HG03342 (cell line): Measurements from ENCODE around the gene NLGN4X.
"Not testable (repeated sequence)": the region's sequence is repeated elsewhere in the genome, so short reads cannot be mapped to it uniquely, and the experiment has no call there.

ENCODE experiments used
- ATAC-seq: cut with Tn5 transposase; IDR thresholded peaks from one replicate; pipeline ENCODE4 v1.9.1; 2021; ENCODE audit warnings: mild to moderate bottlenecking, moderate library complexity; ENCODE audit not compliant: unreplicated experiment

NLGN4X gene

DNA sequence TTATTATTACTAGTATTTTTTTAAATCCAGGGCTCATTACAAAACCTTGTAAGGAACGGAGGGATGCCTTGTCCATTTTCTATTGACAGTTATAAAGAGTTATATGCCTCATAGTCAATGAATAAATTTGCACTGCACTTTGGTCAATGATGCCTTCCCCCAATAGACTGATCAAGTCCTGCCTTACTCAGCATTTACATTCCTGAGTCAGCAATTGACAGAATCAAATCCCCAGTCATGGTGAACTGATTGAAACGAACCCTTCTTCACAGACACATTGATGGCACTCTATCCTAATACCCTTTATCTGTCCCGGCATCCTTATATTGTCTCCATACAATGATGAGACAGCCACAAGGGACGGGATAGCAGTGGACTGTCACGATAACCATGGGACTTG is 213.2 kb downstream of the NLGN4X start:
- no peak for ATAC-seq

DNA sequence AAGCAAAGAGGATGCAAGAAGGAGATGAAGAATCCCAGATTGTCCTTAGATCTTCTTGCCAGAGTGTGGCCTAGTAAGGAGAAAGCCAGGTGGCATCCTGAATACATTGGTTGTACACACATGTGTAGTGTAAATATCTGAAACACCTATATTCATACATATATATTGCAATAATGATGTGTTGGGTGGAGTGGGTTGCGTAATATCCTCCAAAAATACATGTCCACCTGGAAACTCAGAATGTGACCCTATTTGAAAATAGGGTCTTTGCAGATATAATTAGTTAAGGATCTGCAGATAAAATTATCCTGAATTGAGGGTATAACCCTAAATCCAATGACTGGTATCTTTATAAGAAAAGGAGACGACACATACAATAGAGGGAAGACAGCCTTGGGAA is 216.3 kb downstream of the NLGN4X start:
- no peak for ATAC-seq

DNA sequence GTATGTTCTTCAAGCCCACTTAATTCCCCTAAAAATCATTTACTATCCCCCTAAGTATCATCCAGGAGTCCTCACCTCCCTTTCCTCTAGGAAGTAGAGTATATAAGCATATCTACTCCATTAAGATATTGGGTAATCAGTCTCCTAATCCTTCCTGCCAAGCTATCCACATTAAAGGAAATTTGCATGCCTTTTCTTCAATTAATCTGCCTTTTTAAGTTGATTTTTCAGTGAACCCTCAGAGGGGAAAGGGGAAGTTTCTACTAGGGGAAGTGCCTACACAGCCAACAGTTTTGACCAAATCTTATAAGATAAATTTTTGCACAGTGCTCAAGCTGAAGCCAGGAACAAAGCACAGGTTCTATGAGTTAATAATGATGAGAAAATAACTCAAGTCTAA is 222.8 kb downstream of the NLGN4X start:
- ATAC-seq, result no peak

- ATAC-seq, result no peak
These were observed 224.1 kb downstream of the NLGN4X start for GRCh38 chrX:6004529-6004928.

- ATAC-seq, result no peak
These were observed 226.6 kb downstream of the NLGN4X start for GRCh38 chrX:6002056-6002455.

GRCh38 chrX:5998901-5999300 is 229.8 kb downstream of the NLGN4X start:
- no peak for ATAC-seq

DNA sequence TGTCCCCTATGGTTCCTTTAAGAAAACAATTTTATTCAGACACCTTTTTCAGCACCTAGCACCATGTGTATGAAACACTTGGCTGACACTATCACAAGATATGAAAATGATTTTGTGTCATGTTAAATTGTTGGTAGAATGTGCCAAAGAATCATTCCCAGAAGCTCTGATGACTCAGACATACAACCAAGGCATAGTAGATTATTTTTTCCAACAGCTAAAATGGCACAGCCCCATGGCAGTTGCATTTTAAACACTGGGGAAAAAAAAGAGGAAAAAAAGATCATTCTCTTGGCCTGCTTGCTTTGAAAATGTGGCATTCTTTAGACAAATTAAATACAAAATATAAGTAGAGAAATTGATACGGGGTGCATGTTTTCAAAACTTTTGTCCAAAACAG is 230.2 kb downstream of the NLGN4X start:
- ATAC-seq, result no peak

DNA sequence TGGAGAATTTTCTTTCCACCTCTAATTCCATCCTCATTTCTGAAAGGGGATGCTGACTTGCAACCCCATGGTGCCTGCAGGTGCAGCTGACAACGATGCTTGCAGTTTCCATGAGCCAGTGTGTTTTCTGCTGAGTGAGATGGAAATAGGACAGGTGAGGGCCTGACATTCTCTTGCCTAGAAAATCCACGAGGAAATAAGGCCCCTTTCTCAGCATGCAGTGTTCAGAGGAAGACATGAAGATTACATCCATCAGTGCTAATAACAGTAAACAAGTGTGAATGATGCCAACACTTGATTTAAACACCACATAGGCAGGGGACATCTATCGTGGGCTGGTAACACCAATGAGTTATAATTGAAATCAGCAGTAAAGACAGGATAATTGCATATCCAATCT is 237.3 kb downstream of the NLGN4X start:
- no peak for ATAC-seq

- ATAC-seq, result no peak
These were observed 249.3 kb downstream of the NLGN4X start for GRCh38 chrX:5979338-5979737.

DNA sequence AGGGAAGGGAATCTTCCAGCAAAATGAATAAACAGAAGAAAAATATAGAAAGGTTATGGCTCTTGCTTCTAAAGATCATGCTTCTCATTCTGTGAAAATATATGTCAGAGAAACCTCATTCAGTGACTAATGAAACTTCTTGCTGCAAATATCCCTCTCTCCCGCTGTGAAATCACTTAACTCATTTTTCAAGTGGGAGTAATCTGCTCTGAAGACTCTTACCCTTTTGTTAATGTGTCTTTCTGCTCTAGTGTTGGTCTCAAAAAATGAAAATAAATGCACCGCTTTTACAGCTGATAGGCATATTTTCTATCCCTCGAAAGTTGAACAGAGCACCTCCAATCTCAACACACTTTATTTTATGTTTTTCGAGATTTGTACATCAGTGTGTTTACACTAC is 252.3 kb downstream of the NLGN4X start:
- ATAC-seq, result no peak

- no peak for ATAC-seq
These were observed 257.4 kb downstream of the NLGN4X start for GRCh38 chrX:5971300-5971699.

DNA sequence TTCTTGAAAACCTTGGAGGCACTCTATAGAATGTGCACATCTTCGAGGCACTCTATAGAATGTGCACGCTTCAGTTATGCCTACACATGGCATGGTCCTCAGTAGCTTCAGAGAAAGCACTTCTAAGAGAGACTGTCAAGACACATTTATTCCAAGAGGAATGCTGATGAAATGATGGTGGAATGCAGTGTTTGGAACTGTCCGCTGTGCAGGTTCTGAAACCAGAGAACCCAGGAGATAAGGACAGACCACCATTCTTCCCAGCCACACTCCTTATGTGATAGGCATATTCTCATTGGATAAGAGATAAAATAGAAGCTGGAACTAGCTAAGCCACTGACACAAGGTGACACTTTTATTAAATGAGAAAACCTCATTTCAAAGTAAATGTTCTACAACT is 263.3 kb downstream of the NLGN4X start:
- ATAC-seq, result no peak

- no peak for ATAC-seq
These were observed 269.4 kb downstream of the NLGN4X start for GRCh38 chrX:5959286-5959685.

DNA sequence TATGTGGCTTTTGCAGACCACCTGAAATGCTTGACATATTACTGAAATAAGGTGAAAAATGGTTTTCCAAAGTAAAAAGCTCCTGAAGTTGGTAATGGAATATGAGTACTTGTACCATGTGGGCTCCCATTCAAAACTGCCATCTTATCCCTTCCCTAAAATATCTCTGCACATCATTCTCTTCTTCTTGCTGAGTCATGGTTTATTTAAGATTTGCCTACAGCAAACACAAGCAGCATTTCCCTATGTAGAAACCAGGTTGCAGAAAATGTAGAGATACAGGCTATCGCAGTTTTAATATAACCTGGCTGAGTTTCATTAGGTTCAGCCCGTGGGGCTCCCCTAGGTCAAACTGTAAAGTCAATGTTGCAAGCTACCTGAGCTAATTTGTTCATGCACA is 270.1 kb downstream of the NLGN4X start:
- ATAC-seq, result no peak

GRCh38 chrX:5957506-5957905 is 271.2 kb downstream of the NLGN4X start:
- no peak for ATAC-seq

- no peak for ATAC-seq
These were observed 292.2 kb downstream of the NLGN4X start for GRCh38 chrX:5936438-5936837.

GRCh38 chrX:5928224-5928623 is 300.4 kb downstream of the NLGN4X start:
- no peak for ATAC-seq

- ATAC-seq, result no peak
These were observed 311.7 kb downstream of the NLGN4X start for GRCh38 chrX:5916945-5917344.

- no peak for ATAC-seq
These were observed 312.9 kb downstream of the NLGN4X start for GRCh38 chrX:5915783-5916182.

DNA sequence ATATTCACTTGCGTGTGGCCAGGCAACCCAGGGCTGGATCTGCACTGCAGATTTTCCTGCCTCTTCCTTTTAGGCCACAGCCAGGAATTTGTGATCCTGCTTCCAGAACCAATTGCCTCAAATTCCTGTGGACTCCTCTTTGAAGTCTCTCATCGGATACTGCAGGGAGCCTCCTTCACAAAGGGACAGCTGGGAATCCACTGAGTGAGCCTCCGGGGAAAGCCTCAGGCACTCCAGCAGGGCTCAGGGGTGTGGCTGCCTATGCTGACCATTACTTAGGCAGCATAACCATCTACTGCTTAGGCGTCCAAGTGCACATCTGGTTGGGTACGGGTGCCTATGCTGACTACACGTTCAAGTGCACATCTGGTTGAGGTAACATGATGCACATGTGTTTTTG is 321.5 kb downstream of the NLGN4X start:
- ATAC-seq, result no peak

DNA sequence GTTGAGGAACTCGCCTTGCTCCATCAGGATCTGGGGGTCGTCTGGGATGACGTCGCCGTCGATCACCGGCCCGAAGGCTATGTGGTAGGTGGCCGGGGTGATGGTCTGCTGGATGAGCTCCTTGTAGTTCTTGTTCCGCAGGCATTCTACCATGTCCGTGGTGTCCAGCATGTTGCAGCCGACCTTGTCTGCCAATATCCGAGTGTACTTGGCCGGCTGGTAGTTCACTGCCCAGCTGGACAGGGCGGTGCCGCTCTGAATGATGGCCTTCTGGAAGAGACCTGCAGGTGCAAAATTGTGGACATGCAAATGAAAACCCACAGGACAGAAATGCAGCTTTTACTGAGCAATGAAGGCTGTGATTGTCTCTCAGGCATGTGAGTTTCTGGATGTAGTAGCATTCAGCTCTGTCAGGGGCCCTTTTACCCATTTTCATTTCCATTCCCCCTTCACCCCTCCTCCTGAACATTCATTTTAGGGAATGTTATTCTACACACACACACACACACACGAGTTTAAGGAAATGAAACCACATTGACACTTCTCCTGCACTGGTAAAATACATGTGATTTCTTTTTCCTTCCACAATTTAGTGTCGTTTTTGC is 325.0 kb downstream of the NLGN4X start:
- not testable (repeated sequence) for ATAC-seq

DNA sequence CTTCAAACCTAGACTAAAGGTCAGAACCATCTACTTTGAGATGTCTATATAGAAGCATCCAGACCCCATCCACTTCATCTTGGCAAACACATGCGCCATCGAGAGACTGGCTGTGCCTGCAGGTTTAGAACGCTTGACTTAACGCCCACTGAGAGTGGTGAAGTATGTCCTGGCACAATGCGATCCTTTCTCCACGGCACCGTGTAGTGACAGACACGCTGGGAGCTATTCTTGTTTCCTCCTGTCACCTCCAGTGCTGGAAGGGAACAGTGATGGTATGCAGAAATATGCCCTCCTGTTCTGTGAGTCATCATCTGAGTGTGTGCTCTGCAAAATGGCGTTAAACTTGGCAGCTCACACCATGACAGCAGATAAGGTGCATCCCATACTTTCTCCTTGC is 330.2 kb downstream of the NLGN4X start:
- ATAC-seq, result no peak

GRCh38 chrX:5891378-5891777 is 337.3 kb downstream of the NLGN4X start:
- ATAC-seq, result no peak
